SK-N-MC (cell line): ENCODE measurements around the gene ANKRD35.

Source experiments
- DNase-seq: peaks from one replicate; pipeline ENCODE4 v3.0.0-alpha.2; 2011; ENCODE audit warnings: low read depth, low spot score
- H3K27ac ChIP-seq: fragments of 200-600 bp; sonication (generic); 2 replicates; pipeline ENCODE4 v1.5.1; 2016; ENCODE audit warnings: mixed run types
- H3K36me3 ChIP-seq: fragments of 200-600 bp; sonication (generic); 2 replicates; pipeline ENCODE4 v1.6.1; 2017; ENCODE audit warnings: antibody characterized with exemption, low read length, mixed read lengths; ENCODE audit not compliant: insufficient read depth
- H3K4me3 ChIP-seq: fragments of 200-600 bp; sonication (generic); 2 replicates; pipeline ENCODE4 v1.5.1; 2016
- H3K9ac ChIP-seq: fragments of 200-600 bp; sonication (generic); 2 replicates; pipeline ENCODE4 v1.8.0; 2017; ENCODE audit warnings: mixed run types, mixed read lengths; ENCODE audit not compliant: insufficient read length
- H3K9me3 ChIP-seq: fragments of 200-600 bp; sonication (generic); 2 replicates; pipeline ENCODE4 v1.6.1; 2017; ENCODE audit warnings: low read depth, mild to moderate bottlenecking, antibody characterized with exemption, low read length, moderate library complexity, mixed read lengths
- EZH2 ChIP-seq: fragments of 200-600 bp; sonication (generic); IDR thresholded peaks from one replicate; pipeline ENCODE4 v1.6.1; 2017; ENCODE audit warnings: antibody characterized with exemption
- FOXP2 ChIP-seq: optimal IDR thresholded peaks from 2 replicates; pipeline ENCODE3; 2011; ENCODE audit warnings: mild to moderate bottlenecking, moderate library complexity; ENCODE audit not compliant: insufficient read depth; ENCODE audit errors: extremely low read length, control extremely low read depth
- POLR2AphosphoS5 ChIP-seq: IDR thresholded peaks from 2 replicates; pipeline ENCODE4 v1.6.1; 2012; ENCODE audit warnings: mild to moderate bottlenecking, low read depth, low read length, borderline replicate concordance

ANKRD35 gene

DNA sequence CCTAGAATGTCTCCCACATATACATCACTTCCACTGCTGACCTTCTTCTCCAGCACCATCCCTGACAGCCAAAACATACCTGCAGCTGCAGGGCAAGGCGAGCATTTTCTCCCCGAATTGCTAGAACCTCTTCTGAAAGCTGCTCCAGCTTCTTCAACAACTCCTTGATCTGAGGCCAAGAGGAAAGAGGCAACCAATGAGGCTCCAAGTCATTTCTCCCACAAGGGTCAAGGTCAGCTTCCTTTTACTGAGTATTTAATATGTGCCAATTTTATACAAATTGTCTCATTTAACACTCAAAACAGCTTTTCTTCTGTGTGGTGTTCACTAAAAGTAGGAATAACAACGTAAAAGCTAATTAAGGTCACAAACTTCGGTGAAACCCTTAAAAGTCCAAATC, 17.4 kb downstream of the ANKRD35 start:
- no peak overlapping the region for H3K9ac ChIP-seq
- no peak overlapping the region for H3K27ac ChIP-seq
- DNase-seq = no peak
- no peaks in the 10 kb centered on the region for H3K9me3 ChIP-seq
- TF ChIP-seq POLR2AphosphoS5 (no peak), FOXP2 (no peak), EZH2 (no peak)
- H3K36me3 ChIP-seq = no peaks in the 10 kb centered on the region
- H3K4me3 ChIP-seq = no peak overlapping the region

DNA sequence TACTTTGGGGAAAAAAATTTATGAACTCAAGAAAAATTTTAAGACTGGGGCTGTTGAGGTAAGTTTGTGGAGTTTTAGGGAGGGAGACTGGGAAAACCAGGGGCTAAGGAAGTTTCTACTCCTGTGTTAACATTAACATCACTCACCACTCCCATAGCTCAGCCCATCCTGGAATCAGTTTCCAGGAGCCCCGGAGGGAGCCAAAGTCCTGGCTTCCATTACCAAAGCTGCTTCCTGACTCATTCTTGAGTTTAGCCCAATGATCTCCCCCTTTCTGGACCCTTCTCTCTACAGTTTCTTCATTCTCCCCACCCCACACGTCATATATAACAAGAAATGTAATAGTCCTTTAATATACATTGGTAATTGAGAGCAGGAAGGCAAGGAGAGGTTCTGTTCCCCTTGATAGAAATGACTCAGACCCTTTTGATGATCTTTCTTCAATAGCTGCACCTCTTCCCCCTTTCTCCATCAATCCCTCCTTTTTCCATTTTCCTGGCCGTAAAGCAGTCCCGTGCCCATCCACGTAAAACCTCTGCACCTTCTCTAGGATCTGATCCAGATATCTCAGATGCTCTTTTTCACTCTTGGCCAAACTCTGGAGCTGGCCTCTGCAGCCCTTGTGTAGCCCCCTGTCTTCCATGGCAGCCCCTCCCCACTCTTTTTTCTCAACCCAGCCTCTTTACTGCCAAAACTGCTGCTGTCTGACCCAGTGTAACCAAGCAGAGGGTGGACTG, 22.2 kb downstream of the ANKRD35 start:
- no peak overlapping the region for H3K27ac ChIP-seq
- H3K36me3 ChIP-seq = no peaks in the 10 kb centered on the region
- H3K9me3 ChIP-seq = no peaks in the 10 kb centered on the region
- no peak for DNase-seq
- no peak overlapping the region for H3K4me3 ChIP-seq
- H3K9ac ChIP-seq = no peak overlapping the region
- TF ChIP-seq FOXP2 = no peak
- no peak for TF ChIP-seq POLR2AphosphoS5
- no peak for TF ChIP-seq EZH2

- no peak for DNase-seq
- Histone ChIP-seq H3K9me3 (no peaks in the 10 kb centered on the region), H3K9ac (peak overlapping the region; percentile 61), H3K27ac (peak overlapping the region; percentile 49; the same call in 1 of the 2 replicates), H3K4me3 (peak overlapping the region; percentile 94), H3K36me3 (peaks cover 14% of the 10 kb centered on the region; the same call in 1 of the 2 replicates)
- no peak for TF ChIP-seq EZH2
- no peak for TF ChIP-seq FOXP2
- TF ChIP-seq POLR2AphosphoS5 = no peak; the same call in 1 of the 2 replicates
These were observed 26.1 kb downstream of the ANKRD35 start for GRCh38 chr1:145859491-145860023.

- Histone ChIP-seq H3K27ac (peak within 1 kb of the TSS; percentile 49; the same call in 1 of the 2 replicates), H3K9ac (peak within 1 kb of the TSS; percentile 62), H3K4me3 (peak within 1 kb of the TSS; percentile 94), H3K9me3 (no peaks in the 10 kb centered on the region), H3K36me3 (peaks cover 15% of the 10 kb centered on the region; the same call in 1 of the 2 replicates)
- TF ChIP-seq POLR2AphosphoS5 = peak; percentile 59; the same call in 1 of the 2 replicates
- no peak for TF ChIP-seq EZH2
- DNase-seq = no peak
These were observed 26.7 kb downstream of the ANKRD35 start, which contains the start of gene PIAS3 for GRCh38 chr1:145858901-145859490. PIAS3 (minus strand) TSS chr1:145859081; CDS start chr1:145858990, 91 bp downstream.

GRCh38 chr1:145858238-145858900, 27.3 kb downstream of the ANKRD35 start:
- no peaks in the 10 kb centered on the region for H3K9me3 ChIP-seq
- no peak for TF ChIP-seq FOXP2
- TF ChIP-seq EZH2 = no peak
- no peak for TF ChIP-seq POLR2AphosphoS5
- H3K9ac ChIP-seq = peak overlapping the region; percentile 62
- DNase-seq = no peak
- peak overlapping the region; percentile 94 for H3K4me3 ChIP-seq
- peaks cover 21% of the 10 kb centered on the region; the same call in 1 of the 2 replicates for H3K36me3 ChIP-seq
- H3K27ac ChIP-seq = no peak overlapping the region

GRCh38 chr1:145857170-145857569, 28.5 kb downstream of the ANKRD35 start:
- TF ChIP-seq EZH2 (no peak), FOXP2 (no peak), POLR2AphosphoS5 (no peak)
- Histone ChIP-seq H3K27ac (no peak overlapping the region), H3K9me3 (no peaks in the 10 kb centered on the region), H3K4me3 (no peak overlapping the region), H3K36me3 (peaks cover 28% of the 10 kb centered on the region; the same call in 1 of the 2 replicates), H3K9ac (no peak overlapping the region)
- no peak for DNase-seq

DNA sequence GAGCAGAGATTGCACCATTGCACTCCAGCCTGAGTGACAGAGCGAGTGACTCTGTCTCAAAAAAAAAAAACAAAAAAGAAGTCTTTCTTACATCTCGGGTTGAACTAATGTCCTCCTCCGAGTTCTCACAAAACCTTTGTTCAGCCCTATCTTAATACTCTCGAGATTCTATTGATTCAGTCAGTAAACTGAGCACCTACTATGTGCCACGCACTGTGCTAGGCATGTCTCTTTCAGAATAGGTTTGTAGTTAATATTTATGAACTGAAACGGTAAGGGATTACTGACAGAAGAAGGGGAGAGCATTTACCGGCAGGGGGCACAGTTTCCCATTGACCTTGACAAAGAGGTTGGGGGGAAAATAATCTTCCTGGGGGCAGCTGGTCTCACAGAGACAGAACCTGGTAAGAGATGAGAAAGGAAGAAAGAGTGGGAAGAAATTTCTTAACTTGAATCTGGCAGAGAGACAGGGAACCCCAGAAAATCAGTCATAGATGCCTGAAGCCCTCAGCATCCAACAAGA, 30.2 kb downstream of the ANKRD35 start:
- no peak for DNase-seq
- no peak for TF ChIP-seq POLR2AphosphoS5
- TF ChIP-seq EZH2 = no peak
- TF ChIP-seq FOXP2 = no peak
- H3K36me3 ChIP-seq = peaks cover 33% of the 10 kb centered on the region; the same call in 1 of the 2 replicates

DNA sequence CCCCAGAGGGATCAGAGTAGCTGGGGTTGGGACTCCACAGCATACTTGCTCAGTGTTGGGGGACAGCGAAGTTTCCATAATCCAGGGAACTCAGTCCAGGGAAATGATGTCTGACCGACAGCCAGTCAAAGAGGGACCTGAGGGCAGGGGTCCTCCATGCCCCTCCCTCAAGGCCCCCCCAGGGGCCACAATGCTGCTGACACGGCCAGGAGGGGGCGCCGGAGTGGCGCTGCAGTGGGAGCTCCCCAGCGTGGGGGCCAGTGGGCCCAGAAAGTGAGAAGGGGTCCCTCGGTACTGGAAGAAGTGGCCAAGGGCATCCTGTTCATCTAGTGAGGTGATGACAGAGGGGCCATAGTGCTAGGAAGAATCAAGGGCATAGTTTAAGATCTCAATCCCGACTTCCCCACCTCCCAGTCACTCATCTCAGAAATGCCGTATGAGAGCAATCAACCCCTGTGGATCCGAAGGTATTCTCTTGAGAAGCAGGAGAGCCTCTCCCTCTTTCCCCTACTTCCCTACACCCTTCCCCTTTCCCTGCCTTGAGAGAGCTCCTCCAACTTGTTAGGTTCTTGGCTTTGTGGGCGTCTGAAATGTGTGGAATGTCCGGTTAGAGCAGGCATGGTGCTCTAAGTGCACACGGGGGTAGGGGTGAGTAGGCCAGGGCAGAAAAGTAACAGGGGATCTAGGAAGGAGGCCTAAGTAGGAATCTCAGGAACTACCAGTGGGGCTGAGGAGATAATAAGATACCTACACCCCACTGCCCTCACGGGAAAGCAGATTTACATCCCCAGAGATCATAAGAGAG, 36.1 kb downstream of the ANKRD35 start:
- no peak overlapping the region for H3K9ac ChIP-seq
- no peak for DNase-seq
- TF ChIP-seq FOXP2 = no peak
- TF ChIP-seq POLR2AphosphoS5 = no peak
- TF ChIP-seq EZH2 = no peak
- no peak overlapping the region for H3K4me3 ChIP-seq
- no peak overlapping the region for H3K27ac ChIP-seq
- H3K36me3 ChIP-seq = peaks cover 31% of the 10 kb centered on the region; the same call in 1 of the 2 replicates
- H3K9me3 ChIP-seq = no peaks in the 10 kb centered on the region

More for the DNA sequence above, 30.2 kb downstream of the ANKRD35 start:
- Histone ChIP-seq H3K4me3 (no peak overlapping the region), H3K9ac (no peak overlapping the region), H3K27ac (no peak overlapping the region), H3K9me3 (no peaks in the 10 kb centered on the region)
